A549 treated with CpdA at 1 μM for 4 hours (cell line): ENCODE results near the gene TMEM63C. TPM values are rescaled to one million over a fixed set of nuclear protein-coding genes. Genes with fewer than 3 reads are reported as not detected.

ENCODE experiments used
- total RNA-seq: library from RNA; stranded (reverse); fragments of 200-300 nt; extraction: Qiagen RNA extraction; gene quantifications from 5 replicates; pipeline ENCODE4 v1.2.3, GENCODE V29; 2022; ENCODE audit warnings: low read depth

The TMEM63C gene
- total RNA-seq, result 0.37 to 1.8 TPM (median 1.3 TPM) in 5 replicates

DNA sequence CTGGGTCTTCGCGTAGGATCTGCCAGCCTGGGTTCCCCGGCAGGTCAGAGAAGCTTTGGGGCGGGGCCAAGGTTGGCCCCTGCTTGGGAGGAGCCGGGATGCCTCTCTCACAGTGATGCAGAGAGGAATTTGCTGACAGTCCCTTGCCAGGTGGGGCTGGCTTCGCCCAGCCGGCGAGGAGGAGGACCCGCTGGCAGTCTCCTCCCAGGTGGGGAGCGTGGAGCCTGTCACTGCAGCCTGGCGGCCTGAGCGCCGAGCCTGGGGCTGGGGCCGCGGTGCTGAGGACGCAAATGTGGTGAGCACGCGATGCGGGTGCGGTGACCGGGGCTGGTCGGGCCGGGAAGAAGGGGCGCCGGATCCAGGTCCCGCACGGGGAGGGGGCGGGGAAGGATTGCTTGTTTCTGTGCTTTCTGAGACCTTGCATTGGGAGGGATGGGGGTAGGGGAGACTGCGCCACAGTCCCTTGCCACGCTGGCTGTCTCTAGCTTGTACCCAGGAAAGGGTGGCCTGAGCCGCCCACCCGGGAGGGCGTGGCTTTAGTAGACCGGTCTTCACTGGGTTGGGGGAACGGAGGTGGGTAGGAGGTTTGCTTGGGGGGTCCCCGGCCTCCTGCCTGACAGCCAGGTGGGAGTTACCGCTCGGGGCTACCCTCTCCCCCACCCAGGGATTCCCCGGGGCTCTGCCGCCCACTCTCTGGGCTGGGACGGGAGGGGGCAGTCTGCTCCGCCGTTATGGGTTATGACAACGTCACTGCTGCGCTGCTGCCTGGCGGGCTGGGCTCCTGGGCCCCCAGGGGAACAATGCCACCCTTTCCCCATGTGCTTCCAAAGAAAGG, at the start of gene TMEM63C:
TSS of gene TMEM63C (plus strand) at position 196 of the 835 bp plus-strand sequence. CDS start 37,016 bp downstream, outside the sequence.

GRCh38 chr14:77141214-77142004, 40.2 kb upstream of the TMEM63C start, which contains the start of gene ZDHHC22:
Gene ZDHHC22 (minus strand): TSS chr14:77141791. CDS start chr14:77139738, 2,053 bp downstream.

GRCh38 chr14:77271113-77271710, 89.6 kb downstream of the TMEM63C start, which contains the start of gene NGB:
Gene NGB (minus strand): TSS chr14:77271206. CDS start chr14:77270937, 269 bp downstream.

Other genes starting within 250 kb of the TMEM63C start
- 17.9 to 29.3 TPM (median 27.2 TPM) in 5 replicates for gene IRF2BPL, start 153.1 kb upstream of the TMEM63C start, total RNA-seq
- gene CIPC, start 83.5 kb upstream of the TMEM63C start, total RNA-seq, result 6.6 to 10.1 TPM (median 7.8 TPM) in 5 replicates
- 0.20 to 0.37 TPM (median 0.31 TPM) in 5 replicates for gene ZDHHC22, start 40.0 kb upstream of the TMEM63C start, total RNA-seq
- not detected in 5 replicates for gene NGB, start 89.4 kb downstream of the TMEM63C start, total RNA-seq
- 29.0 to 40.8 TPM (median 32.9 TPM) in 5 replicates for gene POMT2, start 139.1 kb downstream of the TMEM63C start, total RNA-seq
- 32.3 to 35.7 TPM (median 32.9 TPM) in 5 replicates for gene GSTZ1, start 139.2 kb downstream of the TMEM63C start, total RNA-seq
- gene TMED8, start 195.3 kb downstream of the TMEM63C start, total RNA-seq, result 5.7 to 9.1 TPM (median 7.4 TPM) in 5 replicates
- gene SAMD15, start 195.6 kb downstream of the TMEM63C start, total RNA-seq, result 1.6 to 3.0 TPM (median 2.2 TPM) in 5 replicates
- gene NOXRED1, start 241.7 kb downstream of the TMEM63C start, total RNA-seq, result 0.11 to 0.17 TPM in 2 of 5 replicates, not detected in the others